ENCODE data around the gene UNC119.
"Not testable (repeated sequence)": the region's sequence is repeated elsewhere in the genome, so short reads cannot be mapped to it uniquely, and the experiment has no call there.

The UNC119 gene

GRCh38 chr17:28522281-28522680, 30.1 kb downstream of the UNC119 start:
- not testable (repeated sequence) for DNase-seq (ENCODE audit: low read depth)

DNA sequence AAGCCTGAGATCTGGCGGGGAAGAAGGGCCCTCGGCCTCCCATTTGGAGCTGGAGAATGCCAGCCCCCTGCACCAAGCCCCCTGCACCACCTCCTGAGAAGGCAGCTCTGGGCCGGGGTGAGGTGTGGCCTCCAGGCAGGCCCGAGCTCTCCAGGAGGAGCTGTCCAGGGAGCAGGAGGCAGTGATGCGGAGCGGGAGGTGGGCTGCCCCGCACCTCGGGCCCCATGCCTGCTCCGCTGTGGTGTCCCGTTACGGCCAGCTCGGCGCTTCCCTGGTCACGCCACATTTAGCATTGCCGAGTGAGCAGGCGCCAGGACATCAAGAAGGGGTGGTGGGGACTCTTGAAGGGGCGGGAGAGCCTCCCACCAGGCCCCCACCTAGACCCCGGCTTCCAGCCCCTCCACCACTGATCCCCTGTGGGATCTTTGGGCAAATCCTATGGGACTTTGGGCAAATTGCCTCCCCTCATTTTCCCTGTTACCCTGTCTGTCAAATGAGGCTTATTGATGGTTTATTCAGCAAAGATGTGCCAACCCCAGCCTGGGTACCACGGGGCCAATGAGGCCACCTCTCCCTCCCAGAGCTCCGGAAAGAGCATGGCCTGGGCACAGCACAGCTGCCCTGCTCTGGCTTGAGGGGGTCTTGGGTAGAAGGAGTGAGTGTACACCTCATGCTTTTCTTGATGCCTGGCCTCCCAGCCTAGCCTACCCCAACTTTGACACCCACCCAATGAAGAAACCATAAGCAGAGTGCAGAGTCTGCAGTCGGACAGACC, 30.9 kb downstream of the UNC119 start:
- no peak for DNase-seq (ENCODE audit: low read depth)

- no peak for DNase-seq (ENCODE audit: low read depth)
Measured at GRCh38 chr17:28520687-28521086, 31.7 kb downstream of the UNC119 start.

DNA sequence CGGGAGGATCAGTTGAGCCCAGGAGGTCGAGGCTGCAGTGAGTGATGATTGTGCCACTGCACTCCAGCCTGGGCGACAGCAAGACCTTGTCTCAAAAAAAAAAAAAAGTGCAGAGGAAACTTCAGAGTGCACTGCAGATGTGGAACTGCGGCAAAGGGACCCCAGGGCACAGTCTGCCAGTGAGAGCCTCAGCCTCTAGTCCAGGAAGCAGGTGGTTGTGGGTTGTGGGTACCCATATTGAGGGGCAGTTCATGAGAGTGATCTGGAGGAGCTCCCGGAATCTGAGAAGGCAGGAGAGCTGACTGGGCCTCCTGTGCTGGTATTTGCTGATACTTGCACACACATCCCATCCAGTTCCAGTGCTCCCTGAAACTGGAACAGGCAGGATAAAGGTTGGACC, 33.2 kb downstream of the UNC119 start:
- DNase-seq (ENCODE audit: low read depth) = no peak

DNA sequence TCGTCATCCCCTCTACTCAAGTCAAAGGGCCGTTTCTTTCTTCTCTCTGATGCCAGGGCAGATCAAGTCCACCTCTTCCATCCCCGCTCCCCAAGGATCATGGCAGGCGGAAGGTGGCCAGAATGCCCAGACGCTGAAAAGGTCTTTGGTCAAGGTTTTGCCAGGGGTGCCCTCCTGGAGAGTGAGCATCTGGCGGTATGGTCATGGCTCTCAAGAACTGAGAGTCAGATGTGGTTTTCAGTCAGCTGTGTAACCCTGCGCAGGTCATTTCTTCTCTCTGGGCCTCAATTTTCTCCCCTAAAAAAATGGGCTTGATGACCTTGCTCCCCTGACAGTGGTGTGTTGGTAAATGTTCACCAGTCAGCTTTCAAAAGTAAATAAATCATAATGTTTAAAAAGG, 33.8 kb downstream of the UNC119 start:
- no peak for DNase-seq (ENCODE audit: low read depth)

GRCh38 chr17:28518132-28518531, 34.3 kb downstream of the UNC119 start:
- DNase-seq (ENCODE audit: low read depth) = no peak

GRCh38 chr17:28515518-28515917, 36.9 kb downstream of the UNC119 start:
- no peak for DNase-seq (ENCODE audit: low read depth)

- no peak for DNase-seq (ENCODE audit: low read depth)
Measured at GRCh38 chr17:28514561-28515002, 37.8 kb downstream of the UNC119 start.

- DNase-seq (ENCODE audit: low read depth) = no peak
Measured at GRCh38 chr17:28513476-28513875, 38.9 kb downstream of the UNC119 start.

GRCh38 chr17:28511858-28512461, 40.5 kb downstream of the UNC119 start:
- no peak for DNase-seq (ENCODE audit: low read depth)

DNA sequence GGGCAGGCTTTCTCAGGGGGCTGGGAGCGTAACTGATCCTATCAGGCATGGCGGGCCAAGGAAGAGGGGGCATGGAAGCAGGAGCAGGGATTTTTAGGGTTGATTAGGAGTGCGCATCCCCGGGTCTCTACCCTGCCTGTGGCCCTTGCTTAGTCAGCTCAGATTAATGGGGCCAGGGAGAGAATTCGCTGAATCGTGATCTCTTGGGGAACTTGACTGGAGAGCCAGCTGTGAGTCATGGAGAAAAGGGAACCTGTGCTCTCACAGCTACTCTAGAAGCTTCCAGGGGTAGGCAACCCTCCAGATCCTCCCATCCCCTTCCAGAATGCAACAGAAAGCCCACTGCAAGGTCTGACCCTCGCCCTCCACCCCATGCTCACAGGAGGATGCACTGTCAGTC, 42.6 kb downstream of the UNC119 start:
- DNase-seq (ENCODE audit: low read depth) = no peak

DNA sequence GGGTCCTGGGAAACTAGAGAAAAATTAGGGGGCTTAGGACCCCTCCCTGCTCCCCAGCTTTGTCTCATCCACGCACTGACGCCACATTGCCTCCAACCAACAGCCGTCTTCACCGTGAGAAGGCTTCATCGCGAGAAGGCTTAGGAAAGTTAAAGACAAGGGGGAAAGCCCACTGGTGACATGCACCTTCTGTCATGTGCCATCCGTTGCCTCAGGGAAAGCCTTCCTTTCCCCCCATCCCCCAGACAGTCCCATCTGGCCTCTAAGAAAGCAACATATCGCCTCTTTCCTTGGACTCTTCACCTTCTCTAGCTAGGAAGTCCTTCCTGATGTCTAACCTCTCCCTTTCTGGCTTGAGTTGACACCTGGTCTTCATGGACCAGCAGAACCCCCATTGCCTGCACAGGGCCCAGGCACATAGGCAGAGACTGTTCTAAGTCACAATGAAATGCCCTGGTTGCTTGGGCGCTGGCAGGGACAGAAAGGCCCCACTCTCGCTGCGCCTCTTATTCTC, 44.2 kb downstream of the UNC119 start:
- DNase-seq (ENCODE audit: low read depth) = no peak

- no peak for DNase-seq (ENCODE audit: low read depth)
Measured at GRCh38 chr17:28507567-28508203, 44.7 kb downstream of the UNC119 start.

- DNase-seq (ENCODE audit: low read depth) = no peak
Measured at GRCh38 chr17:28506763-28507487, 45.5 kb downstream of the UNC119 start.

DNA sequence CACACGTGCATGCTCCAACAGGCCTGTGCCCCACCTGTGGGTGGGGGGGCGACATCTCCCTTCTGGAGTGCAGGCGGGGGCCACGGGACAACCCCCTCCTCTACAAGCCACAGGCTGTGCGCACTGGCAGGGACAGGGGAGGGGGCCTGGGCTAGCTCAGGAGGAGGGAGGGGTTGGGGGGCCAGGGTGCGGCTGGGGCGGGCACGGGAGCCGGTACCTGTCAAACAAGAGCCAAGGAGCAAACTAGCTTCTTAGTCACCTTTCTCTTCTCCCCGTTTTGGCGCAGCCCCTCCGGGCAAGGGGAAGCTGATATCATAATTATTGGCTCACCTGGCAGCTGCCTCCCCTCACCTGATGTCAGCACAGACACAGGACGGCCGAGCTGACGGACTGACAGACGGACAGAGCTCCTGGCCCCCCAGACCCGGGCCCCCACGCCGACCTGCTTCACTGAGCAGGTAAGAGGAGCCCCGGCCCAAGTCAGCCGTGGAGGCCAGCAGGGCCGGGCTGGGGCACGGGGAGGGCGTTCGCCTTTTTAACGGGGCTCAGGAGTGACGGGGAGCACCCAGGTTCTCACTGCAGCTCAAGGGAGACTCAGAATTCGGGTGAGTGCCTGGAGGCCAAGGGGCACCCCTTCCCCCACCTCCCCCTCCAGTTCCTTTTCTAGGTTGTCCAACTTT, 46.3 kb downstream of the UNC119 start, which contains the start of gene FOXN1:
FOXN1 (plus strand) TSS at position 363 of the 680 bp plus-strand sequence. CDS start 17,622 bp downstream, outside the sequence.
- DNase-seq (ENCODE audit: low read depth) = no peak

DNA sequence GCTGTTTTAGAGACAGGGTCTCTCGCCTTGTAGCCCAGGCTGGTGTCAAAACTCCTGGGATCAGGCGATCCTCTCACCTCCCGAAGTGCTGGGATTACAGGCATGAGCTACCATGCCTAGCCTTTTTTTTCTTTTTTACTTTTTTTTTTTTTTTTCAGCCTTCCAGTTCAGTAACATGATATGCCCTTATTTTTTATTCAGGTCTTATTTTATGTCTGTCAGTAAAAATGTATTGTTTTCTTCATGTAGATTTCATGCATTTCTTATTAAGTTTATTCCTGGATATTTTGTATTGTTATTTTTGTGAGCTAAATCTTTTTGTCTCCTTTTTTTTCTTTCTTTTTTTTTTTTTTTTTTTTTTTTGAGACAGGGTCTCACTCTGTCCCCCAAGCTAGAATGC, 49.0 kb downstream of the UNC119 start:
- DNase-seq (ENCODE audit: low read depth) = no peak

DNA sequence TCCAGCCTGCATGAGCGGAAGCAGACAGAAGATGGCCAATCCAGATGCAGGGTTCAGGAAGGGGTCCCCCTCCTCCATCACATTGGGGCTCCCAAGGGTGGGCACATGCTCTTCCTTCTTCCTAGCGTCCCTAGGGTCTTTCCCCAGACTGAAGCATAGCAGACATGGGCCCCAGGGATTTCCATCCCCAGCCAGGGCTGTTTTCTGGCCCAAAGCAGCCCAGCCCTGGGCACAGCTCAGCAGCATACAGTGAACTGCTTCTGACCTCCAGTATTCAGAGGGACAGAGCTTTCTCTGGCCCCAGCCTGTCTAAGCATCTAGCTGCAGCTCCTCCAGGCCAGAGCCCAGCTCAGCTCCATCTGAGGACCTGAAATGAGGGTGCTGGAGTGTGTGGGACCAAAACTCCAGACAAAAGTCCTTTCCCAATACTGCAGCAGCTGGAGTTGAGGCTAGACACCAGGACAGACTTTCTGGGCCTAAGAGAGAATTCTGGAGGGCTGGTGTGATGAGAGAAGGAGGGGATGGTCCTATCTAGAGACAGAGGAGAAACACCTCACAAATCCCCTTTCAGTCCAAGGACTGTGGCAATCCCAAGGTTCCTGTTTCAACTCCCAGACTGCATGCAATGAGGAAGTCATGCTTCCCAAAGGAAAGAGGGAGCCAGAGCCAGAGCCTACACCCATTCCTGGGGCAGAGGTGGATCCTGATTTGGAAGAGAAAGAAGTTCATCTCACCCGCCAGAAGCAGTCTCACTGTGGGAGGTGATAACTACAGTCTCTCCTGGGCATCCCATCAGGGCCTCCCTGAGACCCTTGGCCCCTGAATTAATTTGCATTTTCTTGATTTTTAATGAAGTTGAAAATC, 50.8 kb downstream of the UNC119 start:
- DNase-seq (ENCODE audit: low read depth) = no peak

GRCh38 chr17:28500712-28501379, 51.6 kb downstream of the UNC119 start:
- DNase-seq (ENCODE audit: low read depth) = no peak

DNA sequence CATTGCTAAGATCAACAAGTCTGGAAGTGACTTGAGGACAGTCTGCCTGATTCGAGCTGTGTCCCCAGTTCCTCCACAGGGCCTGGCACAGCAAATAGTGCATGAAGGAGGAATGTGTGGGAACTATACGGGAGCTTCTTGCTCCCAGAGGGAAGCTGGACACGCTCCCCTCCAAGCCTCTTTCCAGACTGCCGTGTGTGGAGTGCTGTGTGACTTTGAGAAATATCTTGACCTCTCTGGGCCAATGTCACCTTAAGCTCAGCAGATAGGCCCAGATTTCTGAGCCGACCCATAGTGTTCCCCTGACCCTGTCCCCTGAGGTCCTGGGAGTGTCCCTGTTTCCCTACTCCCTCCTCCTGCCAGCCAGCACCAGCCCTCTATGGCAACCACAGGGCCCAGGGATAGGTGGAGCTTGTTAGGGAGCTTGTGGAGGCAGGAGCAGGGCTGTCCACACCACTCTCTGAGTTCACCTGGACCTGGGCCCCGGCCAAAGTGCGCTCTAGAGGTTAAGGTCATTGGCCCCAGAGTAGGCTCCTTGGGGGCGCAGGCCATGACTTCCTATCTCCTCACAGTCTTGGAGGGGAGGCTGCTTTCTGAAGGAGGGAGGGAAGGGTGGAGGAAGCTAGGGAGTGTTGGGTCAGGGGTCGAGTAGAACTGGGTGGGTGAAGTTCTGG, 52.6 kb downstream of the UNC119 start:
- DNase-seq (ENCODE audit: low read depth) = no peak

GRCh38 chr17:28499364-28499664, 53.1 kb downstream of the UNC119 start:
- DNase-seq (ENCODE audit: low read depth) = no peak
